Endothelial cell of umbilical vein (primary cell): ENCODE data around the gene PLA2G4E. TPM values are rescaled to one million over a fixed set of nuclear protein-coding genes. Genes with fewer than 3 reads are reported as not detected.

Experiments used
- BruUV-seq: library from RNA; stranded (reverse); fragments of 400-500 nt; replicated peaks from 2 replicates; lab custom pipeline; 2021; lab: Mats Ljungman, UMichigan
- CTCF ChIA-PET: fragments of 300-600, 350-600 bp; sonication (Branson Sonifier 250); formaldehyde crosslinking; loops from one replicate; lab custom pipeline; 2021; ENCODE audit warnings: antibody characterized with exemption, inconsistent platforms; lab: Charles Lee
- POLR2A ChIA-PET: fragments of 300-600, 350-600 bp; sonication (Branson Sonifier 250); formaldehyde crosslinking; loops from one replicate; lab custom pipeline; 2021; ENCODE audit warnings: antibody characterized with exemption, inconsistent platforms; lab: Charles Lee
- DNase-seq: peaks from one replicate; pipeline ENCODE4 v3.0.0-alpha.2; 2011; ENCODE audit warnings: low read depth, low spot score
- FAIRE-seq: peaks from 2 replicates; lab custom pipeline; 2011; peaks lifted over from hg19 to GRCh38; lab: Jason Lieb, UNC
- H2AFZ ChIP-seq: 2 replicates; pipeline ENCODE4 v1.6.0; 2012; ENCODE audit warnings: low read depth, low read length, control low read depth, inconsistent platforms
- H3K27ac ChIP-seq: 2 replicates; pipeline ENCODE4 v1.5.1; 2011; ENCODE audit warnings: low read depth, mild to moderate bottlenecking, control low read depth, low read length, moderate library complexity; ENCODE audit not compliant: insufficient read depth
- H3K27me3 ChIP-seq, 2 experiments: 2 replicates each; pipeline versions ENCODE4 v1.6.0 to v1.6.1; 2011; ENCODE audit warnings: low read length in 2 of 2, mixed read lengths in 1 of 2; ENCODE audit not compliant: control insufficient read depth in 2 of 2, insufficient read depth in 2 of 2
- H3K36me3 ChIP-seq, 2 experiments: 2 replicates in 1 of 2; 3 replicates in 1 of 2; pipeline ENCODE4 v1.5.1; 2011; ENCODE audit warnings: low read length in 2 of 2, mild to moderate bottlenecking in 1 of 2, moderate library complexity in 1 of 2; ENCODE audit not compliant: control insufficient read depth in 2 of 2, insufficient read depth in 2 of 2; ENCODE audit errors: extremely low read depth in 1 of 2
- H3K4me1 ChIP-seq: 3 replicates; pipeline ENCODE4 v1.5.1; 2011; ENCODE audit warnings: mild to moderate bottlenecking, low read length; ENCODE audit not compliant: control insufficient read depth, insufficient read depth; ENCODE audit errors: extremely low read depth
- H3K4me2 ChIP-seq: 2 replicates; pipeline ENCODE4 v1.6.1; 2011; ENCODE audit warnings: low read length, control low read depth, mixed read lengths; ENCODE audit not compliant: insufficient read depth
- H3K4me3 ChIP-seq, 3 experiments: fragments of 200-600 bp in 1 of 3; sonication (generic), shearing (Covaris generic) in 1 of 3; replicated peaks in 1 of 3; 2 replicates each; pipeline ENCODE4 v1.5.1; 2011 to 2016; ENCODE audit warnings: control low read depth in 3 of 3, low read length in 3 of 3, mild to moderate bottlenecking in 2 of 3, inconsistent platforms in 1 of 3, low read depth in 1 of 3, moderate library complexity in 1 of 3; ENCODE audit not compliant: insufficient read depth in 1 of 3
- H3K79me2 ChIP-seq: 2 replicates; pipeline ENCODE4 v1.6.0; 2012; ENCODE audit warnings: low read length, inconsistent platforms; ENCODE audit not compliant: control insufficient read depth, insufficient read depth
- H3K9ac ChIP-seq: replicated peaks from 2 replicates; pipeline ENCODE3; 2011; ENCODE audit warnings: low read length, control low read depth; ENCODE audit not compliant: insufficient read depth; ENCODE audit errors: extremely low read depth
- H3K9me1 ChIP-seq: replicated peaks from 3 replicates; pipeline ENCODE4 v1.6.0; 2011; ENCODE audit warnings: mild to moderate bottlenecking, low read length; ENCODE audit not compliant: control insufficient read depth, insufficient read depth; ENCODE audit errors: extremely low read depth
- H3K9me3 ChIP-seq: replicated peaks from 2 replicates; pipeline ENCODE4 v1.5.1; 2012; ENCODE audit warnings: low read length, inconsistent platforms; ENCODE audit not compliant: control insufficient read depth, insufficient read depth
- H4K20me1 ChIP-seq: replicated peaks from 2 replicates; pipeline ENCODE3; 2011; ENCODE audit warnings: mild to moderate bottlenecking, low read length; ENCODE audit not compliant: control insufficient read depth, insufficient read depth; ENCODE audit errors: extremely low read depth
- CTCF ChIP-seq, 2 donors: IDR thresholded peaks; 1 replicate in 1 of 2; 2 replicates in 1 of 2; pipeline ENCODE4 v1.5.1; 2011; ENCODE audit warnings: low read length in 2 of 2, mild to moderate bottlenecking in 2 of 2, moderate library complexity in 2 of 2, control low read depth in 1 of 2, inconsistent platforms in 1 of 2, low read depth in 1 of 2; ENCODE audit not compliant: insufficient read depth in 1 of 2; ENCODE audit errors: extremely low read depth in 1 of 2
- EZH2 ChIP-seq: IDR thresholded peaks from 2 replicates; pipeline ENCODE4 v1.6.1; 2012; ENCODE audit warnings: borderline replicate concordance, low read depth, mild to moderate bottlenecking, moderate library complexity, low read length, inconsistent platforms; ENCODE audit not compliant: severe bottlenecking
- FOS ChIP-seq: IDR thresholded peaks from 2 replicates; pipeline ENCODE4 v1.6.1; 2011; ENCODE audit warnings: mild to moderate bottlenecking, low read length, moderate library complexity, borderline replicate concordance; ENCODE audit not compliant: insufficient read depth
- GATA2 ChIP-seq: IDR thresholded peaks from 2 replicates; pipeline ENCODE4 v1.7.0; 2011; ENCODE audit warnings: low read depth, mild to moderate bottlenecking, moderate library complexity, mixed read lengths, low read length; ENCODE audit not compliant: insufficient read length, insufficient read depth
- JUN ChIP-seq: IDR thresholded peaks from 2 replicates; pipeline ENCODE4 v1.6.1; 2011; ENCODE audit warnings: borderline replicate concordance, low read depth; ENCODE audit not compliant: insufficient read length, insufficient read depth
- MAX ChIP-seq: IDR thresholded peaks from 2 replicates; pipeline ENCODE4 v1.6.1; 2011; ENCODE audit not compliant: insufficient read depth, insufficient read length
- MYC ChIP-seq: IDR thresholded peaks from one replicate; pipeline ENCODE4 v1.6.1; 2011; ENCODE audit warnings: mild to moderate bottlenecking, low read depth, low read length
- POLR2A ChIP-seq: IDR thresholded peaks from 2 replicates; pipeline ENCODE4 v1.6.1; 2012; ENCODE audit warnings: low read depth, mild to moderate bottlenecking, control low read depth, low read length
- POLR2AphosphoS5 ChIP-seq: IDR thresholded peaks from 2 replicates; pipeline ENCODE4 v1.6.1; 2012; ENCODE audit warnings: low read depth, mild to moderate bottlenecking, control low read depth, low read length, moderate library complexity; ENCODE audit not compliant: insufficient read depth
- dilution Hi-C: fragments of 300-500 bp; cut with MboI; formaldehyde crosslinking; loops from one replicate; pipeline ENCODE4 v1.15.0; 2019; ENCODE audit warnings: low sequenced_read_pairs; ENCODE audit not compliant: extremely low pct_ligation_motif_present
- intact Hi-C: fragments of 100-400 bp; cut with micrococcal nuclease; formaldehyde crosslinking; loops from one replicate; pipeline ENCODE4 v1.10.0; 2022
- polyA plus RNA-seq, 4 experiments: library from polyadenylated mRNA; depleted of rRNA in 3 of 4; stranded (reverse) in 3 of 4; unstranded in 1 of 4; fragments of >200 nt; gene quantifications; 2 replicates each; pipeline versions ENCODE4 v1.2.1 to v1.2.3, GENCODE V29; 2011 to 2012; ENCODE audit warnings: missing spikeins in 1 of 4
- total RNA-seq: library from RNA; stranded (reverse); gene quantifications from 2 replicates; pipeline ENCODE4 v1.2.3, GENCODE V29; 2021

Gene PLA2G4E
- total and polyA plus RNA-seq, 2 donors (not counting 3 experiments of a cell fraction or from before 2014, with no cell fraction given), result not detected

GRCh38 chr15:41939986-41940385 is 80.9 kb downstream of the PLA2G4E start:
- Histone ChIP-seq H4K20me1 (no peaks in the 10 kb centered on the region), H3K9ac (peak overlapping the region; percentile 36), H3K4me1 (peaks cover 96% of the 10 kb centered on the region), H3K79me2 (peaks cover 59% of the 10 kb centered on the region), H3K27me3 (no peaks in the 10 kb centered on the region), H3K36me3 (peaks cover 14 to 18% of the 10 kb centered on the region in 2 experiments), H3K27ac (peak overlapping the region; percentile 99), H3K4me2 (peak overlapping the region; percentile 0), H3K9me1 (no peaks in the 10 kb centered on the region), H3K9me3 (no peaks in the 10 kb centered on the region), H2AFZ (no peak overlapping the region), H3K4me3 (no peak overlapping the region)
- DNase-seq (no peak), FAIRE-seq (no peak)
- intact Hi-C loops (loop anchor here (1.0 kb wide), 2 partner anchors 17 to 20 kb away; no protein-coding TSS in a partner anchor), dilution Hi-C loops (no loop called here)
- CTCF ChIA-PET, result interaction anchor here (1.4 to 5.9 kb wide), 4 partner anchors 12 to 31 kb away, joined by 5 to 44 read pairs (median 6); partner anchors contain the start of gene EHD4
- BruUV-seq, result no TSS peak
- TF ChIP-seq CTCF (IDR thresholded peaks at IDR 0.05; ENCODE audit: extremely low read depth in 1 of 2, insufficient read depth in 1 of 2, low read depth in 1 of 2, low read length in 2 of 2), result no peak
- no peak for TF ChIP-seq POLR2AphosphoS5
- TF ChIP-seq FOS, result no peak
- TF ChIP-seq GATA2, result no peak
- TF ChIP-seq MAX, result no peak
- no peak for TF ChIP-seq POLR2A
- TF ChIP-seq EZH2, result no peak
- no peak for TF ChIP-seq JUN
- TF ChIP-seq MYC, result no peak
- POLR2A ChIA-PET, result interaction anchor here (0.6 to 2.3 kb wide), 4 partner anchors 16 to 537 kb away, joined by 3 to 9 read pairs (median 4); no protein-coding TSS in a partner anchor
